GM12801 (cell line): ENCODE data around the gene MLLT1.

ENCODE experiments used
- TF ChIP-seq, protein P1 (sequence below): IDR thresholded peaks from one replicate; pipeline ENCODE4 v1.5.1; 2011; ENCODE audit warnings: control low read depth; ENCODE audit not compliant: insufficient read length; ENCODE audit errors: extremely low read depth

MLLT1 gene

DNA sequence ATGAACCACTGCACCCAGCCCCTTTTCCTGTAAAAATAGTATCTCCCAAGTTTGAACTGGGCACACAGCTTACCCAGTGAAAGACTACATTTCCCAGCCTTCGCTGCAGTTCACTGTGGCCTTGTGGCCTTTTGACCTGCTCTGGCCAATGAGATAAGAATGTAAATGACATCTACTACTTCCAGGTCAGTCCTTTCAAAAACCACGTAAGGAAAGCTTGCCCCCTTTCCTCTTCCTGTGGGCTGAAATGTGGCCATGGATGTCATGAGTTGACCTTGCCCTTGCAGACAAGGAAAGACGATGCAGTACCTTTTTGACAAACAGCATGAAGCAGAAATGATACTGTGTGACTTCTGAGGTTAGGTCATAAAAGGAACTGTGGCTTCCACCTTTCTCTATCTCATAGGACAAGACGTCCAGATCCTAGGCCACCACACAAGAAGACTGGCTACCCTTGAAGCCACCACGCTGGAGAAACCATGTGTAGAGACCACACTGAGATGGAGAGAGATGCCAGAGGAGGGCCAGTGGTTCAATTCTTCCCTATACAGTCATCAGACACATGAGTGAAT lies 33.7 kb upstream of the MLLT1 start:
- TF ChIP-seq, protein P1, sequence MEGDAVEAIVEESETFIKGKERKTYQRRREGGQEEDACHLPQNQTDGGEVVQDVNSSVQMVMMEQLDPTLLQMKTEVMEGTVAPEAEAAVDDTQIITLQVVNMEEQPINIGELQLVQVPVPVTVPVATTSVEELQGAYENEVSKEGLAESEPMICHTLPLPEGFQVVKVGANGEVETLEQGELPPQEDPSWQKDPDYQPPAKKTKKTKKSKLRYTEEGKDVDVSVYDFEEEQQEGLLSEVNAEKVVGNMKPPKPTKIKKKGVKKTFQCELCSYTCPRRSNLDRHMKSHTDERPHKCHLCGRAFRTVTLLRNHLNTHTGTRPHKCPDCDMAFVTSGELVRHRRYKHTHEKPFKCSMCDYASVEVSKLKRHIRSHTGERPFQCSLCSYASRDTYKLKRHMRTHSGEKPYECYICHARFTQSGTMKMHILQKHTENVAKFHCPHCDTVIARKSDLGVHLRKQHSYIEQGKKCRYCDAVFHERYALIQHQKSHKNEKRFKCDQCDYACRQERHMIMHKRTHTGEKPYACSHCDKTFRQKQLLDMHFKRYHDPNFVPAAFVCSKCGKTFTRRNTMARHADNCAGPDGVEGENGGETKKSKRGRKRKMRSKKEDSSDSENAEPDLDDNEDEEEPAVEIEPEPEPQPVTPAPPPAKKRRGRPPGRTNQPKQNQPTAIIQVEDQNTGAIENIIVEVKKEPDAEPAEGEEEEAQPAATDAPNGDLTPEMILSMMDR, result no peak

GRCh38 chr19:6312018-6312417 lies 32.2 kb upstream of the MLLT1 start:
- TF ChIP-seq, protein P1, result no peak

DNA sequence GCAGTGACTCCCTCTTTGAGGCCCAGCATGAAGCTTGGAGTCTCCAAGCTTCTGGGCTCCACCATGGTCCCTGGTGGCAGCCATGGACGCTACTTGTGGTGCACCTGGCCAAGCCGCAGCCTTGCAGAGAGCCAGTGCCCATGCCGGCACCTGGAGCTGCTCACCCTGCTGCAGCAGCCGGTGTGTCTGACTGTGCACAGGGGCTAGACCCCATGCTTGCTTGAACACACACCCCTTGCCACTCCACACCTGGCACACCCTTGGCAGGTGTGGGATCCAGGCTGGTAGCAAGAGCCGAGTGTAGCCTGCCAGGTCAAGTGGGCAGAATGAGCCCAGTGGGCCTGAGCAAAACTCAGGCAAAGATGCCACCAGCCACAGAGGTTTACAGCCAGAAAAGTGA lies 18.6 kb upstream of the MLLT1 start:
- TF ChIP-seq, protein P1, result no peak

DNA sequence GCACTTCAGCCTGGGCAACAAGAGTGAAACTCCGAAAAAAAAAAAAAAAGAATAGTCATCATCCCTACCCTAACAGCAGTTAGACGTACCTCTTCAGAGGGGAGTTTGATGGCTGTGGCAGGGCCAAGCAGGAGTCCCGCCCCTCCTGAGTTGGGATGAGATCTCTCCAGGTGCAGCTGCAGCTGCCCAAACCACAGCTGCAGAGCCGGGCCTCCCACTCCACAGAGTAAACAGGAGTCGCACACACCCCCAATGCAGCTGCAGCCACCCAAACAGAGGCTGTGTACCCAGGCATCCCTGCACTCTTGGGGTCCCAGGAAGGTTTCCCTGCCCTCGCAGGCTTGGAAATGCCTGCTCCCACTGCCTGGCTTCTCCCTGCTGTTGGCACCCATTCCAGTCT lies 17.4 kb upstream of the MLLT1 start:
- TF ChIP-seq, protein P1, result no peak

- TF ChIP-seq, protein P1, result no peak
Observed at GRCh38 chr19:6292006-6292405, 12.2 kb upstream of the MLLT1 start.

- TF ChIP-seq, protein P1, result no peak
Observed at GRCh38 chr19:6288737-6289136, 9.0 kb upstream of the MLLT1 start.

DNA sequence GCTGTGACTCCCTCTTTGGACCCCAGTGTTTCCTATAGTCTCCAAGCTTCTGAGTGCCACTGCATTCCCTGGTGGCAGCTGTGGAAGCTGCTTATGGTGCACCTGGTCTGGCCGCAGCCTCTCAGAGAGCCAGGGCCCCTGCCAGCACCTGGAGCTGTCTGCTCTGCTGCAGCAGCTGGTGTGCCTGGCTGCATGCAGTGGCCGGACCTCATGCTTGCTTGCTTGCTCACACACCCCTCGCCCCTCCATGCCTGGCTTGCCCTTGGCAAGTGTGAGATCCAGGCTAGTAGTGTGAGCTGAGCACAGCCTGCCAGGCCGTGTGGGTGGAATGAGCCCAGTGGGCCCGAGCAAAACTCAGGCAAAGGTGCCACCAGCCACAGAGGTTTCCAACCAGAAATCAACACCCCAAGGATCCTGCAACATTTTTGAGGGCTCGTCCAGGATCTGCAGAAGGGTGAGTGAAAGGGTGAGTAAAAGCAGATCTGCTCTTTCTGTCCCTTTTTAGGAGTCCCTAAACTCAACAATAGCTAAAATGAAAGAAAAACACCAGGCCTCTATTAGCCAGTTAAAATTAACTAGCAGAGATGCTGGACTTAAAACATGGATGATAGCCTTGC lies 7.6 kb upstream of the MLLT1 start:
- TF ChIP-seq, protein P1, result no peak
